HG02870 (cell line): ENCODE results near the gene TSPAN18.

Source experiments
- ATAC-seq: cut with Tn5 transposase; IDR thresholded peaks from one replicate; pipeline ENCODE4 v1.9.1; 2021; ENCODE audit warnings: mild to moderate bottlenecking, moderate library complexity; ENCODE audit not compliant: unreplicated experiment

TSPAN18 gene

GRCh38 chr11:44776551-44777208 lies 49.9 kb downstream of the TSPAN18 start:
- no peak for ATAC-seq

GRCh38 chr11:44777209-44778194 lies 50.7 kb downstream of the TSPAN18 start:
- ATAC-seq, result no peak

- no peak for ATAC-seq
Measured at GRCh38 chr11:44778195-44779100, 51.7 kb downstream of the TSPAN18 start.

GRCh38 chr11:44779736-44780520 lies 53.2 kb downstream of the TSPAN18 start:
- ATAC-seq, result no peak

- no peak for ATAC-seq
Measured at GRCh38 chr11:44780940-44781631, 54.3 kb downstream of the TSPAN18 start.

GRCh38 chr11:44781655-44782054 lies 54.9 kb downstream of the TSPAN18 start:
- no peak for ATAC-seq

GRCh38 chr11:44782478-44782877 lies 55.7 kb downstream of the TSPAN18 start:
- ATAC-seq, result no peak

GRCh38 chr11:44784436-44784760 lies 57.6 kb downstream of the TSPAN18 start:
- ATAC-seq, result no peak

GRCh38 chr11:44784851-44785250 lies 58.1 kb downstream of the TSPAN18 start:
- ATAC-seq, result no peak

- ATAC-seq, result no peak
Measured at GRCh38 chr11:44785856-44786607, 59.3 kb downstream of the TSPAN18 start.

GRCh38 chr11:44787070-44787469 lies 60.3 kb downstream of the TSPAN18 start:
- ATAC-seq, result no peak

GRCh38 chr11:44787981-44788380 lies 61.2 kb downstream of the TSPAN18 start:
- ATAC-seq, result no peak

GRCh38 chr11:44788536-44789261 lies 61.9 kb downstream of the TSPAN18 start:
- no peak for ATAC-seq

- no peak for ATAC-seq
Measured at GRCh38 chr11:44789496-44789895, 62.7 kb downstream of the TSPAN18 start.

GRCh38 chr11:44790211-44790610 lies 63.4 kb downstream of the TSPAN18 start:
- no peak for ATAC-seq

GRCh38 chr11:44791316-44791925 lies 64.7 kb downstream of the TSPAN18 start:
- ATAC-seq, result no peak

GRCh38 chr11:44792171-44792570 lies 65.4 kb downstream of the TSPAN18 start:
- no peak for ATAC-seq
